DMS53 (cell line): ENCODE measurements around the gene MYH11.
"Not testable (repeated sequence)": the region's sequence is repeated elsewhere in the genome, so short reads cannot be mapped to it uniquely, and the experiment has no call there.

Experiments used
- DNase-seq: peaks from one replicate; lab custom pipeline; 2025; lab: John Stamatoyannopoulos, UW

The MYH11 gene

DNA sequence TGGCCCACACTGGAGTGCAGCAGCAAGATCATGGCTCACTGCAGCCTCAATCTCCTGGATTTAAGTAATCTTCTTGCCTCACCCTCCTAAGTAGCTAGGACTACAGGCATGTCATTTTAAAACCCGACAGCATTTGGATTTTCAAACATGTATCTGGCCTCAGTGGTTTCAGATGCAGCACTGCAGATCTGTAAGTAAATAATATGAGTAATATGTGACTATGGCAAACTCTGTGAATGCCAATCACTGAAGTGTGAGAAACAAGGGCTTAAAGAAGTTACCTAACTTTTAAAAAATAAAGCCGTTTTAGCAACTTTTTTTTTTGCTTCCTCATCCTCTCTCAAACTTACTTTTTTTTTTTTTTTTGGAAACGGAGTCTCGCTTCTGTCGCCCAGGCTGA lies 19.7 kb upstream of the MYH11 start:
- no peak for DNase-seq

DNA sequence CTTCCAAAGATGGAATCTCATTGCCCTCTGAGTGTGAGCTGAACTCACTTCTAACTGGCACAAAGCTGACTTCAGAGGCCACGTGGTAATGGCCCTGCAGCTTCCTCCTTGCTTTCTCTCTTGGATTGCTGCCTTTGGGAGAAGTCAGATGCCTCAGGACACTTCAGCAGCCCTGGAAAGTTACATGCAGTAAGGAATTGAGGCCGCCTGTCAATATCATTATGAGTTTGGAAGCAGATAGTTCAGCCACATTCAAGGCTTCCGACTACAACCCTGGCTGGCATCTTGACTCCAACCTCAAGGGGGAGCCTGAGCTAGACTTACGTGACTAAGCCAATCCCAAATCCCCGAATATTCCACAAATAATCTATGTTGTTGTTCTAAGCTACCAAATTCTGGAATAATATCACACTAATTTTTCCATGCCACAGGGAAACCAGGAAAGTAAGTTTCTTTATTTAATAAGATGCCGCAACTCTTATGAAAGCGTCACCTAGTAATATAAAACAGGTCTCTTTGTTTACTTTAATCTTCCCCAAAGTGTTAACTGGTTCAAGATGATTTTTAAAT lies 18.0 kb upstream of the MYH11 start:
- DNase-seq = peak; percentile 62

DNA sequence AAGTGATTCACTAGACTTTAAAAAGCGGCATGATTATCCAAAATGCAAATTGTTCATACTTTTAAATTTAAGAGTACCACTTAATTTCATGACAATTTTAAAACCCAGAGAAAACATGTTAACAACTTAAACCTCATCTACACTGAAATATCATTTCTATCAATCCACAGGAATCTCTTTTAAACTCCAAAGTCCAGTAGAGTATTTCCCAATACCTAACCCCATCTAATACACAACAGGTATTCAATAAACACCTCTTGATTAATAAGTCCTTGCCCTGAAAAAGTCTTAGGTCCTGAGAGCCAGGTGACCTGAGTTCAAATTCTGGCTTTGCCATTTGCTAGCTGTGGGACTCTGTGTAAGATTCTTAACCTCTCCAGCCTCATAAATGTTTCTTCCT lies 16.9 kb upstream of the MYH11 start:
- no peak for DNase-seq

DNA sequence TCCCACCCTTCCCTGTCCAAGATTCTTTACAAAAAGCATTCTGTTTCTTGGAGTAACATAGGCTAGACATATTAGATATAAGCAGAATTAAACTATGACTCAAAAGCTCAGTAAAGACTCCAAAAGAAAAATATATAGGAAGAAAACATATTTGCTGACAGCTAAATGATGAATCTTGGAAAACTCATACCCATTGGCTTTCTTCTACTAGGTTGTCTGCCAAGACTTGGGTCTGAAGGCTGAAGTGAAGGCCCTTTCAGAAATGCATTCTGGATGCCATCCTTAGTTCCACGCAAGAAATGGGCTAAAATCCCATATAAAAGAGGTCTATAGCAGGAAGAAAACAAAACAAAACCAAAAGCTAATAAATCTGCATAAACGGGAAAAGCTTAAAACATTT lies 16.5 kb upstream of the MYH11 start:
- DNase-seq = no peak

DNA sequence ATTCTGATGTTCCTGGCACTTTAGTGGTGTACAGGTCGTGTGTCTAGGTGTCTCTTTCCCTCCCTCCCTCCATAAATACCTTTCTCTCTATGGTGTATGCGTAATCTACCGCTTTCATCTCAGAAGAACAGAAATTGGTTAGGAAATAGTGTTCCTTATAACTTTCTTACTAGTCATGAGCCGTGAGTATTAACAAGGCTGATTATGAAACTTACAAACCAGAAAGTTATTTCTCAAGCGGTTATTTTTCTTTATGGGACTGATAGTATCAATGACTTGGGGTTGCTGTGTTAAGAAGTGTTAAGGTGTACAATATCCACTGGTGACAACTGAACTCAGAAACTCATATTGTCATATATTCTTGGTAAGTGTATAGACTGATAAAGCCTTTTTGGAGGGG lies 13.2 kb upstream of the MYH11 start:
- no peak for DNase-seq

DNA sequence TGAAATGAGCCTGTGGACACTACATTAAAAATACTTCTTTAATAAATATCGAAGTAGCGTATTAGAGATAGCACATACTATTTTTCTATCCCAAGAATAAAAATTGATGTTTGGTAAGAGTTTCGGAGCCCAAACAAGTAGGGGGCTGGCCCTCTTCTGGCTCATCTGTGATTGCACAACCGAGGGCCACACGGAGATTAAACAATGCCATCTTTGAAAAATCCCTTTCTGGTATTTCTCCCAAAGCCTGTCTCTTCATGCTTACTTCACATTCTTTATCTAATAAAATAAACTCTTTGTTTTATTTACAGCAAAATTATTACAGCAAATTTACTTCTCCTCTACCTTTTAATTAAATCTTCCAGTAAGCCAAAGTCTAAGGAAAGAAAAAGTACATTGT lies 9.6 kb upstream of the MYH11 start:
- DNase-seq = no peak

DNA sequence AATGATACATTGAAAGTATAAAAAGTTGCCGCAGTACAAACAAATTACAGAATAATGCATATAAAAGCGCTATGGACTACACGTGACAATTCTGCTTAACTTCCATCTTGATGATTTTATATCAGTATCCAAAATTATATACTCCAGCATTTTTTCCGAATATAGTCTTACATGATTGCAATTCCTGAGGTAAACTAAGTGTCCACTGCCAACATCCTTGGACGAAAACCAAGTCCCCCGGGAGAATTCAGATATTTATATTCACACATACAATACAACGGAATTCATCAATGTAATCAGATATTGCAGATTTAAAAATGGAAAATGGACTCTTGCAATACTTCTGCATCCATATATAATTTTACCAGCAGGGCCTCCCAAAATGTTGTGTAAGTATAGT lies 8.9 kb upstream of the MYH11 start:
- DNase-seq = no peak

GRCh38 chr16:15864939-15865338 lies 8.1 kb upstream of the MYH11 start:
- no peak for DNase-seq

DNA sequence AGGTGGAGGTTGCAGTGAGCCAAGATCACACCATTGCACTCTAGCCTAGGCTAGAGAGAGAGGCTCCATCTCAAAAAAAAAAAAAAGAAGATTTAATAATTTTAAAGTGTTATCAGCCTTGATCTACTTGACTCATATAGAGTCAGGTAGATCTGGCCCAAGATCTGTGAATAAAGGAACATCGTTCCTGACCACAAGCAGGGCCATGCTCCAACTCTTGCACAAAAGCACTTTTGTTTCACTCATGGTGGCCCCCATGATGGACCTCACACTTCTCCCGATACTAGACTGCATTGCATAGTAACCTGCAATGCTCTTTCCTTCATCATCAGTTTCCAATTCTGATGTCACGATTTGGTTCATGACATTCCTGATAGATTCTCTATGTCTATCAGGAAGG lies 5.2 kb upstream of the MYH11 start:
- no peak for DNase-seq

GRCh38 chr16:15858921-15859668 lies 2.3 kb upstream of the MYH11 start:
- no peak for DNase-seq

DNA sequence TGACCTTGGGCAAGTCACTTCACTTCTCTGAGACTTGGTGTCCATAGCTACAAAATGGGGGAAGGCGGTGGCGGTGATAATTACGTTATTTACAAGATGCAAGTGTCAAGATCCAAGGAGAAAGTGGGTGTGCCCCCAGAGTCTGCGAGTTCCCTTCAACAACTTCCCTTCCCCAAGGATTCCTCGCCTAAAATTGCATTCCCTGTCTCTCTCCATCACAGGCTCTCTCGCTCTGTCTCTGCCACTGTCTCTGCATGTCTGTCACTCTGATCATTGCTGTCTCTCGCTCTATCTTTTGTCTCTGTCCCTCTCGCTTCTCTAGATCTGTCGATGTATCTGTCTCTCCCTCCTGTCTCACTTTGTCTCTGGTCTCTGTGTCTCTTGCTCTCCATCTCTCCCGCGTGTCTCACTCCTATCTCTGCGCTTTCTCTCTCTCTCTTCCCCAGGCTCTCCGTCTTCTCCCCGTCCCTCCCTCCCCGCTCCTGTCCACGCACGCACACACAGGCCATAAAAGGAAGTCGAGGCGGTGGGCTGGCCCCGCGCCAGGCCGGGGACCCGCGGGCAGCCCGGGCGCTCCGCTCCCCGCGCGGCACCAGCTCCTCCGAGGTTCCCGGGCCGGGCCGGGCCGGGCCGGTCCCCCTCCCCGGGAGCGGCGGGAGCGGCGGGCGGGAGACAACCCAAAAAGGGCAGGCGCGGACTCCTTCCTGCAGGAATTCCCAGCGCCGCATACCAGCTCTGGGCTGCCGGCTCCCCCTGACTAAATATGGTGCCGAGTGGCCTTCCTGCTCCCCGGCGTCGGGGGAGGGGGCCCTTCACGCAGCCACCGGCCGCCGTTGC lies 1.1 kb upstream of the MYH11 start:
- no peak for DNase-seq

- no peak for DNase-seq
Measured at GRCh38 chr16:15856182-15856581, 646 bp downstream of the MYH11 start.

DNA sequence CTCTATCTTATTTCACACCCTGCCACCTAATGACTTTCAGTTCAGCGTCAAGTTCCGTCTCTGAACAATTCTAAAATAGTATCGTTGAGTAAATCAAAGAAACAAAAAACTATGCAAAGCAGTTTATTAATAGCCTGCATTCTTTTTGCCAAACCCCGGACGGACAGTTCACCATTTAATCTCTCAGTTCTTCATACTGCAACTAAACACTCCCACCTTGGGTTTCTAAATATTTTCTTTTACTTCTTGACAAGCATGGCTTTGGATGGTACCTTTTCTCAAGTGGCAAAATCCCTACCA lies 1.2 kb downstream of the MYH11 start:
- DNase-seq = no peak

DNA sequence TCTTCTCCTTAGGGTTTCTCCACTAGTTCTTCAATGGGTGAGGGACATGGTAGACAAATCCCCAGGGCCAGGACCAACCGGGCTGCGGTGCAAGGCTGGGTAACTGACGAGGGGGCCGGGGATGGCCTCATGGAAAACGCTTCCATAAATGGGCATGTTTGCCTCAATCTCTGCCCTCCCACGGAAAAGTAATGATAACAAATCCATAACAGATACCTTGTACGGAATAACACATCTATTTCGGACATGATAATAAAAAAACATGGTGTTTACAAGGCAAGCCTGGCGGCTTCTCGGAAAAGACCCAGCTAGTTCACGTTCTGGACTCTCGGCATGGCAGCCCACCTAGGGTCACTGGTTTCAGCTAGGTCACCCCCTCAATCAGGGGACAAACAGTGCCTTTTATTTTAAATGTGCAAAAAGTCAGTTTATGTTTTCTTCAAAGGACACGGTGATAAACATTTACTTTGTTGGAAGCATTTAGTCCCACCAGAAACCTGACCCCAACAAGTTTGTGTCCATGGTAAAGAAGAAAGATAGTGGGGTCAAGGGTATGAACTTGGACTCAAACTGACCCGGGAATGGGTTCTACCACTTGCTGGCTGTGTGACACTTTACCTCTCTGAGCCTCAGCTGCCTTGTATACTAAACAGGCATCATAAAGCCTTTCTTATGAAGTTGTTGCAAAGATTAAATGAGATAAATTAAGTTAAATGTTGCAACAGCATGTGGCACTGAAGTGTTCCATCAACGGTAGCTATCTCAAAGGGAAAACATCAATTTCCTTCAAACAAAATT lies 1.7 kb downstream of the MYH11 start:
- no peak for DNase-seq

GRCh38 chr16:15854061-15854460 lies 2.8 kb downstream of the MYH11 start:
- DNase-seq = no peak

DNA sequence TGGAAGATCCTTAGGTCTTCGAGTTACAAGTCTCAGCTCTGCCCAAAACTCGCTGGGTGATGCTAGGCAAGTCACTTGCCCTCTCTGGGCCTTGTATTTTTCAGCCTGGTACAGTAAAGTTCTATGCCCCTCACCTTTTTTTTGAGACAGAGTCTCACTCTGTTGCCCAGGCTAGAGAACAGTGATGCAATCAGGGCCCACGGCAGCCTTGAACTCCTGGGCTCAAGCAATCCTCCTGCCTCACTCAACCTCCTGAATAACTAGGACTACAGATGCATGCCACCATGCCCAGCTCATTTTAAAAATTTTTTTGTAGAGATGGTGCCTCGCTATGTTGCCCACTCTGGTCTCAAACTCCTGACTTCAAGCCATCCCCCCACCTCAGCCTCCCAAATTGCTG lies 3.8 kb downstream of the MYH11 start:
- DNase-seq = no peak

- not testable (repeated sequence) for DNase-seq
Measured at GRCh38 chr16:15850555-15850954, 6.3 kb downstream of the MYH11 start.

DNA sequence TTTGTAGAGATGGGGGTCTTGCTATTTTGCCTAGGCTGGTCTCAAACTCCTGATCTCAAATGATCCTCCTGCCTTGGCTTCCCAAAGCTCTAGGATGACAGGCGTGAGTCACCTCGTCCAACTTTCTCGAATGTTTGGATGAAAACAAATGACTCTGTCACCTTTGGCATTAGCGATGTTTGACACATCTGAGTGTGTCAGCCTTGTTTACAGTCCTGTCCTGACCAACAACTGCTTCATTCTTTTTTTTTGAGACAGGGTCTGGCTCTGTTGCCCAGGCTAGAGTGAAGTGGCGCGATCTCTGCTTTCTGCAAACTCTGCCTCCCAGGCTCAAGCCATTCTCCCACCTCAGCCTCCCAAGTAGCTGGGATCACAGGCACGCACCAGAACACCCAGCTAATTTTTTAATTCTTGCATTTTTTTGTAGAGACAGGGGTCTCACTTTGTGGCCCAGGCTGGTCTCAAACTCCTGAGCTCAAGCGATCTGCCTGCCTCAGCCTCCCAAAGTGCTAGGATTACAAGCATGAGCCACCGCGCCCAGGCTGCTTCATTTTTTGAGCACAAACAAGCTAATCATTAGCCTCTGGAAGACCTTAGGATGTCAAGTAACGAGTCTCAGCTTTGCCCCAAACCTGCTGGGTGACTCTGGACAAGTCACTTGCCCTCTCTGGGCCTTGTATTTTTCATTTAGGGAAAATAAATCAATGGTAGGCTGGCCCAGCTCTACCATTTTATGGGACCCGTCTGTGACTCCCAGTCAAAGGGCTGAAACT lies 7.4 kb downstream of the MYH11 start:
- peak; percentile 16 for DNase-seq

- DNase-seq = no peak
Measured at GRCh38 chr16:15847611-15848175, 9.1 kb downstream of the MYH11 start.

- DNase-seq = no peak
Measured at GRCh38 chr16:15846510-15846909, 10.3 kb downstream of the MYH11 start.

GRCh38 chr16:15843635-15844279 lies 13.1 kb downstream of the MYH11 start:
- DNase-seq = no peak
